HepG2 (cell line): ENCODE data around the gene SLC22A15. TPM values are rescaled to one million over a fixed set of nuclear protein-coding genes. Genes with fewer than 3 reads are reported as not detected.

ENCODE experiments used
- ATAC-seq: fragments of 200-7000 bp; cut with Tn5 transposase; 3 replicates; pipeline ENCODE4 v1.9.1; 2020; ENCODE audit warnings: mild to moderate bottlenecking, moderate library complexity
- BruUV-seq: library from RNA; stranded (reverse); fragments of 400-500 nt; replicated peaks from 2 replicates; lab custom pipeline; 2021; lab: Mats Ljungman, UMichigan
- CTCF ChIA-PET: fragments of 300-600 bp; formaldehyde crosslinking; extraction: SDS; loops from one replicate; lab custom pipeline; 2021; ENCODE audit warnings: low total read pairs, inconsistent platforms, low intra/inter-chr PET ratio; lab: Yijun Ruan, JAX
- POLR2A ChIA-PET: fragments of 350-600 bp; sonication (Branson Sonifier 250); formaldehyde crosslinking; loops from one replicate; lab custom pipeline; 2020; ENCODE audit warnings: antibody characterized with exemption, inconsistent platforms; lab: Yijun Ruan, JAX
- DNase-seq: peaks from one replicate; pipeline ENCODE4 v3.0.0-alpha.2; 2015; ENCODE audit warnings: low spot score
- FAIRE-seq: peaks from 3 replicates; lab custom pipeline; 2011; peaks lifted over from hg19 to GRCh38; lab: Jason Lieb, UNC
- H2AFZ ChIP-seq: one replicate; pipeline ENCODE4 v1.6.1; 2011; ENCODE audit warnings: low read length, inconsistent platforms
- H3K27ac ChIP-seq: fragments of 300-600 bp; 3 replicates; pipeline ENCODE4 v1.8.0; 2011; ENCODE audit warnings: mixed run types, mild to moderate bottlenecking, mixed read lengths, low read length, inconsistent platforms; ENCODE audit not compliant: insufficient read depth; ENCODE audit errors: extremely low read length
- H3K27me3 ChIP-seq, 2 experiments: fragments of 200-600 bp in 1 of 2; 2 replicates in 1 of 2; 3 replicates in 1 of 2; pipeline versions ENCODE4 v1.6.0 to v1.8.0; 2011; ENCODE audit warnings: low read length in 2 of 2, mild to moderate bottlenecking in 2 of 2, moderate library complexity in 2 of 2, inconsistent platforms in 1 of 2; ENCODE audit not compliant: insufficient read depth in 2 of 2, control insufficient read depth in 1 of 2
- H3K36me3 ChIP-seq, 2 experiments: fragments of 200-600 bp in 1 of 2; replicated peaks in 1 of 2; 2 replicates in 1 of 2; 3 replicates in 1 of 2; pipeline versions ENCODE4 v1.5.1 to v1.8.0; 2011; ENCODE audit warnings: low read length in 2 of 2, inconsistent platforms in 1 of 2; ENCODE audit not compliant: insufficient read depth in 2 of 2, control insufficient read depth in 1 of 2
- H3K4me1 ChIP-seq: 2 replicates; pipeline ENCODE4 v1.5.1; 2012; ENCODE audit warnings: low read length, inconsistent platforms; ENCODE audit not compliant: insufficient read depth
- H3K4me2 ChIP-seq: 2 replicates; pipeline ENCODE4 v1.6.0; 2011; ENCODE audit warnings: low read depth, low read length, inconsistent platforms
- H3K4me3 ChIP-seq, 3 experiments: fragments of 200-600 bp in 1 of 3; sonication (generic), shearing (Covaris generic) in 1 of 3; replicated peaks in 1 of 3; 2 replicates each; pipeline ENCODE4 v1.5.1; 2011 to 2016; ENCODE audit warnings: low read length in 3 of 3, inconsistent platforms in 2 of 3, low read depth in 2 of 3, mild to moderate bottlenecking in 2 of 3, control low read depth in 1 of 3, mixed read lengths in 1 of 3; ENCODE audit not compliant: insufficient read depth in 1 of 3
- H3K79me2 ChIP-seq: one replicate; pipeline ENCODE4 v1.6.1; 2011; ENCODE audit warnings: low read length, inconsistent platforms; ENCODE audit not compliant: insufficient read depth
- H3K9ac ChIP-seq: 2 replicates; pipeline ENCODE4 v1.6.0; 2011; ENCODE audit warnings: mild to moderate bottlenecking, low read depth, low read length, inconsistent platforms; ENCODE audit not compliant: insufficient read depth
- H3K9me3 ChIP-seq: 2 replicates; pipeline ENCODE4 v1.5.1; 2012; ENCODE audit warnings: mild to moderate bottlenecking, low read length
- H4K20me1 ChIP-seq: 2 replicates; pipeline ENCODE4 v1.6.0; 2011; ENCODE audit warnings: inconsistent platforms, mild to moderate bottlenecking, low read length, moderate library complexity; ENCODE audit not compliant: insufficient read depth
- ARHGAP35 ChIP-seq: sonication (generic); formaldehyde crosslinking; IDR thresholded peaks from 2 replicates; pipeline ENCODE4 v1.9.0; 2022; ENCODE audit warnings: mild to moderate bottlenecking, inconsistent platforms, moderate library complexity, missing genetic modification reagents, borderline replicate concordance
- DNMT1 ChIP-seq: sonication (generic); formaldehyde crosslinking; IDR thresholded peaks from 2 replicates; pipeline ENCODE4 v1.5.1; 2020; ENCODE audit warnings: mild to moderate bottlenecking, missing genetic modification reagents
- JUND ChIP-seq: sonication (generic); formaldehyde crosslinking; IDR thresholded peaks from 2 replicates; pipeline ENCODE4 v1.8.0; 2022; ENCODE audit warnings: mild to moderate bottlenecking, missing genetic modification reagents
- ZIK1 ChIP-seq: sonication (generic); formaldehyde crosslinking; IDR thresholded peaks from 2 replicates; pipeline ENCODE4 v1.5.0; 2020; ENCODE audit warnings: mild to moderate bottlenecking, low read depth, missing genetic modification reagents, borderline replicate concordance
- ZNF17 ChIP-seq: sonication (generic); formaldehyde crosslinking; IDR thresholded peaks from 2 replicates; pipeline ENCODE4 v1.5.0; 2020; ENCODE audit warnings: mild to moderate bottlenecking, missing genetic modification reagents
- ZNF207 ChIP-seq: fragments of 450-650 bp; IDR thresholded peaks from 2 replicates; pipeline ENCODE4 v1.6.1; 2016; ENCODE audit warnings: antibody characterized with exemption, borderline replicate concordance
- ZNF703 ChIP-seq: sonication (generic); formaldehyde crosslinking; IDR thresholded peaks from 2 replicates; pipeline ENCODE4 v1.5.1; 2020; ENCODE audit warnings: missing genetic modification reagents, mild to moderate bottlenecking, moderate library complexity, borderline replicate concordance
- in situ Hi-C: cut with HindIII; loops from 2 replicates; pipeline ENCODE4 v1.10.0; 2017; ENCODE audit warnings: low pct_unique_long_range_greater_than_20kb; ENCODE audit not compliant: extremely low pct_ligation_motif_present
- intact Hi-C: fragments of 100-400 bp; cut with micrococcal nuclease; formaldehyde crosslinking; loops from one replicate; pipeline ENCODE4 v1.10.0; 2022; ENCODE audit not compliant: unreplicated experiment
- polyA plus RNA-seq, 8 experiments: library from polyadenylated mRNA; depleted of rRNA in 3 of 8; stranded (reverse) in 7 of 8; unstranded in 1 of 8; fragments of >200 nt; fragmentation: Illumina TruSeq in 4 of 8; extraction: Trizol in 4 of 8; gene quantifications; 2 replicates each; pipeline versions ENCODE4 v1.2.1 to v1.2.3, GENCODE V29; 2011 to 2016; ENCODE audit warnings: low read depth in 4 of 8, missing spikeins in 1 of 8, mixed read lengths in 1 of 8; ENCODE audit not compliant: insufficient read depth in 1 of 8
- total RNA-seq, 5 experiments: library from RNA; depleted of rRNA; stranded (reverse); fragments of >200 nt; fragmentation: Illumina TruSeq; extraction: Trizol; gene quantifications; 2 replicates each; pipeline ENCODE4 v1.2.3, GENCODE V29; 2016; ENCODE audit warnings: low read depth in 1 of 5
- TF ChIP-seq, protein P1 (sequence below): sonication (generic); formaldehyde crosslinking; IDR thresholded peaks from 2 replicates; pipeline ENCODE4 v1.9.0; 2021; ENCODE audit warnings: missing genetic modification reagents, borderline replicate concordance
- TF ChIP-seq, protein P2 (sequence below): sonication (generic); formaldehyde crosslinking; IDR thresholded peaks from 2 replicates; pipeline ENCODE4 v1.5.0; 2020; ENCODE audit warnings: mild to moderate bottlenecking, low read depth, missing genetic modification reagents, borderline replicate concordance

The SLC22A15 gene
- total and polyA plus RNA-seq, 2 of the 13 experiments (the other 11 are each of a cell fraction or from before 2014, with no cell fraction given) = 0.24 to 1.7 TPM

DNA sequence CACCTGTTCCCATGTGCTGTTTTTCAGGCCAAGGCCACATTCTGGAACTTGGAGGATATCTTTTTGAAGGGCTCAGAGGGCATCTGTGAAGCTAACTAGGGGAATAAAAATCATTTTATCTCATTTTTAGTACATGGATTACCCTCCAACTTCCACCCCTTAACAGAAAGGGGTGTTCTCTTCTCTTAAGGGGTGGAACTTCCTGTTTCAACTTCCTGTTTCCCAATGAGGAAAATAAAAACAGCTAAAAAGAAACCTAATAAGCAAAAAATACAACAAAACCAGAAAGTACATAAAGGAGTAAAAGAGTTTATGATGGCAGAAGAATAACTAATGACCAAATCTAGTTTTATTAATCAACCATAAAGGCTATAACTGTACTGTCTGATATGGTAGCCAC is 24.8 kb upstream of the SLC22A15 start:
- no peak overlapping the region for H3K27ac ChIP-seq
- BruUV-seq = no TSS peak
- no peaks in the 10 kb centered on the region for H3K36me3 ChIP-seq
- ATAC-seq = no peak
- DNase-seq = no peak
- intact Hi-C loops = no loop called here
- no peaks in the 10 kb centered on the region for H3K79me2 ChIP-seq
- no peaks in the 10 kb centered on the region for H3K4me1 ChIP-seq
- no peaks in the 10 kb centered on the region for H4K20me1 ChIP-seq
- H2AFZ ChIP-seq = no peak overlapping the region
- TF ChIP-seq DNMT1 = no peak
- TF ChIP-seq, protein P1, sequence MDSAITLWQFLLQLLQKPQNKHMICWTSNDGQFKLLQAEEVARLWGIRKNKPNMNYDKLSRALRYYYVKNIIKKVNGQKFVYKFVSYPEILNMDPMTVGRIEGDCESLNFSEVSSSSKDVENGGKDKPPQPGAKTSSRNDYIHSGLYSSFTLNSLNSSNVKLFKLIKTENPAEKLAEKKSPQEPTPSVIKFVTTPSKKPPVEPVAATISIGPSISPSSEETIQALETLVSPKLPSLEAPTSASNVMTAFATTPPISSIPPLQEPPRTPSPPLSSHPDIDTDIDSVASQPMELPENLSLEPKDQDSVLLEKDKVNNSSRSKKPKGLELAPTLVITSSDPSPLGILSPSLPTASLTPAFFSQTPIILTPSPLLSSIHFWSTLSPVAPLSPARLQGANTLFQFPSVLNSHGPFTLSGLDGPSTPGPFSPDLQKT (CRISPR knock-in tag) = no peak
- TF ChIP-seq JUND (CRISPR knock-in tag) = no peak
- TF ChIP-seq ZNF207 = no peak
- TF ChIP-seq ZNF703 (CRISPR knock-in tag) = no peak
- TF ChIP-seq ZNF17 (CRISPR knock-in tag) = no peak
- no peak for TF ChIP-seq ZIK1 (CRISPR knock-in tag)
- TF ChIP-seq, protein P2, sequence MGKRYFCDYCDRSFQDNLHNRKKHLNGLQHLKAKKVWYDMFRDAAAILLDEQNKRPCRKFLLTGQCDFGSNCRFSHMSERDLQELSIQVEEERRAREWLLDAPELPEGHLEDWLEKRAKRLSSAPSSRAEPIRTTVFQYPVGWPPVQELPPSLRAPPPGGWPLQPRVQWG (CRISPR knock-in tag) = no peak
- TF ChIP-seq ARHGAP35 (CRISPR knock-in tag) = no peak
- H3K27me3 ChIP-seq = no peaks in the 10 kb centered on the region
- no peaks in the 10 kb centered on the region for H3K9me3 ChIP-seq
- H3K4me2 ChIP-seq = no peak overlapping the region
- ChIA-PET POLR2A (no interaction called here), CTCF (no interaction called here)
- H3K4me3 ChIP-seq = no peak overlapping the region
- H3K9ac ChIP-seq = no peak overlapping the region
- FAIRE-seq = no peak
- in situ Hi-C loops = no loop called here
